NCI-H748 treated with DMSO at 0.1 percent for 48 hours (cell line): ENCODE data around the gene SCN8A.

Experiments
- DNase-seq: peaks from one replicate; lab custom pipeline; 2025; lab: John Stamatoyannopoulos, UW

Gene SCN8A

DNA sequence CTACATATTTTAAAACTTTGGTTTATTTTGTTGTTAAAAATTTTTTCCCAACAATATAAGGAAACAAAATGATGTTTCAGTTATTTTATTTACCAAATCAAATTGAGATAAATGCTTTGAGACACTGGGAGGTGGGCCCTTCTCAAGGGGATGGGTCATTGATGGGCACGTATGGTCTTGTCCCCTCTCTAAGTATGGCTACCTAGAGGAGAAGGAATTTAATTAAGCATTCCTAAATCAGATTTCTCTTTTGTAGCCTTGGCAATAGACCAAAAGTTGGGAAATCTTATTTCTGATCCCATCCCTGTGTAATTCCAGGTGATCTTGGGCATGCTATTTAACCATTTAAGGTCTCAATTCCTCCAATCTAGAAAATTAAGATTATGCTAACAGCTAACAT, 79.0 kb downstream of the SCN8A start:
- no peak for DNase-seq

DNA sequence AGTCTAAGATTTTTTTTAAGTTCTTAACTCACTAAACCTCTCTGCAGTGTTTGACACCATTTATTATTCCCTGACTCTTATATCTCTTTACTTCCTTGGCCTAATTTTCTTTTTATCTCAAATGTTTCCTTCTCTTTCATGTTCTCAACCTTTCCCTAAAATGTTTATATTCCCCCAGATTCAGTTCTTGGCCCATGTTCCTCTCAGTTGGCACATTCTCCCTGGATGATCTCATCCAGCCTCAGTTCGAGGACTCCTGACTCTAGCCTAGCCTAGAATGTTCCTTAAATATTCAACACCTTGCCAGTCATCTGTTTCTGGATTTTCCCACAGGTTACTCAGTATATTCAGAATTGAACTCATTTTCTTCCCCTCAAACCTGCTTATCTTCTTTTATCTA, 81.3 kb downstream of the SCN8A start:
- DNase-seq = no peak

DNA sequence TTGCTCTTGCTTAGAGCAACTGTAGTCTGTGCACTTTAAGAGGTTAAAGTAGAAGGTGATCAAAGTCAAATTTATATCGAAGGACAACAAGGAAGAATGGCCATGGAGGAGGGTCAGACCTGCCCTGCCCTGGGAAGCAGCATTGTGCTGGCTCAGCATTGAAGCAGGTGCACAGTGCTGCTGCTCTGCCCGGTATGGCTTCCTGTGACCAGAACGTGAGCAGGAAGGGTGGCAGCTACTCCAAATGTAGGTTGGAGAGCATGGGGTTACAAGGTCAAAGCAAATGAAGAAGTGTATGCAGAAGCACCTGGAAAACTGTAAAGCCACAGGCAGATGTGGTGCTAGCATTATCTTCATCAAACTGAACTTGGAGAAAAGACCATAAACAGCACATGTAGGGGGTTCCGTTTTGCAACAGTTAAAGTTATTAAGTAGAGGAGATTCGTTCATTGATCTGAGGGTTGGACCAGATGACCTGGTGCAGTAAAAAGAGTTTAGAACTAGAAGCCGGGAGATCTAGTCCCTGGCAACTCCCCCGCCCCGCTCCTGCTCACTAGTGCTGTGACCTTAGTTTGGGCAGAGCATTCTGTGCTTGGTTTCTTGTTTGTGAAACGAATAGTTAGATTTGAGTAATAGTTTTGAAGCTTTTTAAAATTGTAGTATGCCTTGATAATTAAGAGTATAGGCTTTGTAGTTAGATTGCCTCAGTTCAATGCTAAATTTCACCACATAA, 84.2 kb downstream of the SCN8A start:
- no peak for DNase-seq

DNA sequence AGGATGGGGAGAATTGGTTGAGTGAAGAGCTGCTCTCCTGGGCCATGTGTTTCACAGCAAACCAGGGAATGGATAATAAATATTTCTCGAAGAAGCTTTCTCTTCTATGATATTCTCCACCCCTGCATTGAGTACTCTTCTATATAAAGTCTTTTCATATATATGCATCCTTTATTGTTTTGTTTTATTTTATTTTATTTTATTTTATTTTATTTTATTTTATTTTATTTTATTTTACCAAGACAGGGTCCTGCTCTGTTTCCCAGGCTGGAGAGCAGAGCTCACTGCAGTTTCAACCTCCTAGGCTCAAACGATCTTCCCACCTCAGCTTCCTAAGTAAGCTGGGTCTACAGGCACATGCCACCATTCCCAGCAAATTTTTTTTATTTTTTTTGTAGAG, 85.8 kb downstream of the SCN8A start:
- DNase-seq = no peak

DNA sequence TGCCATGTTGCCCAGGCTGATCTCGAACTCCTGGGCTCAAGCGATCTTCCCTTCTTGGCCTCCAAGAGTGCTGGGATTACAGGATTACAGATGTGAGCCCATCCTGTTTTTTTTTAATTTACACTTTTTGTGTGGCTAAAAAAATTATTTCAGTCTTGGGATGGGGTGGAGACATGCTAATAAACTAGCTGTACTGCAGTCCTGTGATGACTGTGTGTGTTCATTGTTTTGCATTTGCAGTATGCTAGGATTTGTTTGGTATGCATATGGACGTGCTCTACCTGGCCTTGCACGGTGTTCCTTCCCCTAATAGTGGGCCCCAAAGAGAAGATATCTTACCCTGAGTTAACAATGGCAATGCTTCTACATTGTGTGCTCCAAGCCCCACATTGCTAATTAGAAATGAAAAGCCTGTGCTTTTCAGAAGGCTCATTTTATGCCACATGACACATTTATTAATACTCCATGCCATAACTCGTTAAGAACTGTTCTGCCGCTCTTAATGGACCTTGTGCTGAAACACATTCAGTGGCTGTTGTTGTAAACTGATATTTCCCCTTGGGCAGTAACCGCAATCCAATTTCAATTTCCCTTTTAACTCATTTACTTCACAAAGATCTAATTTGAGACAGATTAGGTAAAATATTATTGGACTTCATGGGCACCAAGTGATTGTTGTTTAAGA, 86.4 kb downstream of the SCN8A start:
- no peak for DNase-seq

DNA sequence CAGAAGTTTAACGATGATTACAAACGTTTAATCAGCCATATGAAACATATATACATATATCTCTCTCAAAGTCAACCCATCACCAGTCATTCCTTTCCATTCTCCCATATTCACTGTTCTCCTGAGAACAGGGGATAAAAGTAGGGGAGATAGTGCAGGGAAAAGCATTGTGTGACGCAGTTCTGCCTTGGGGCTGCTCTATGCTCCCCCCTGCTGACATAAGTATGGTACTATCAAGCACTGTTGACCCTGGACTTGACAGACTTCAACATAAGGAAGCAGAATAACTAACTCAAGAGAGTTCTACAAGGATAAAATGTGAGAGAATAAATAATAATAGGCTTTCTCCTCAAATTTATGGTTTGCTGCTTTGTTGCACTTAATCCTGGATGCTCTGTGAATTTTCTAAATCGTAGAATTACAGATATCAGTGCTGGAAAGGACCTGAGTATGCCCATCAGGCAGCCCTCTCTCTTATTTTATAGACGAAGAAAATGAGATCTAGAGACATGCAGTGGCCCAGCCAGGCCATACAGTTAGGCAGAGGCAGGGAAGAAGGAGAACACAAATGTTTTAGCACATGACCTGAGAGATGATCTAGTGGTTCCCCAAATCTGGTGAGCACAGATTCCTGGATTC, 87.2 kb downstream of the SCN8A start:
- DNase-seq = peak; percentile 7

DNA sequence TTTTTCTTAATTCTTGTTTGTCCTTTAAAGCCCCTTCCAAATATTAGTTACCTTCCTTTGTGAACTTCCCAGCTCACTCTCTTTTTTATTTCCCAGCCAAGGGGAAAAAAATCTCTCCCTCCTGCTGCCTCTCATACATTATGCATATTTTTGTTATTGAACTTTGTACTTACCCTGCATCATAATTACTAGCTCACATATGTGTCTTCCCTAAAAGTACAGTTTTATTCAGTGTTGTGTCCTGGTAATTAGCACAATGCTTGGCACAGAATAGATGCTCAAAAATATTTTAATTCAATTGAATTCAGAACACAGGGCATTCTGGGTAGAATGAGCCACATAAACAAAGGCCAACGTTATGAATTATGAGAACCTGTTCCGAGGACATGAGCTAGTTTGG, 91.9 kb downstream of the SCN8A start:
- DNase-seq = no peak

DNA sequence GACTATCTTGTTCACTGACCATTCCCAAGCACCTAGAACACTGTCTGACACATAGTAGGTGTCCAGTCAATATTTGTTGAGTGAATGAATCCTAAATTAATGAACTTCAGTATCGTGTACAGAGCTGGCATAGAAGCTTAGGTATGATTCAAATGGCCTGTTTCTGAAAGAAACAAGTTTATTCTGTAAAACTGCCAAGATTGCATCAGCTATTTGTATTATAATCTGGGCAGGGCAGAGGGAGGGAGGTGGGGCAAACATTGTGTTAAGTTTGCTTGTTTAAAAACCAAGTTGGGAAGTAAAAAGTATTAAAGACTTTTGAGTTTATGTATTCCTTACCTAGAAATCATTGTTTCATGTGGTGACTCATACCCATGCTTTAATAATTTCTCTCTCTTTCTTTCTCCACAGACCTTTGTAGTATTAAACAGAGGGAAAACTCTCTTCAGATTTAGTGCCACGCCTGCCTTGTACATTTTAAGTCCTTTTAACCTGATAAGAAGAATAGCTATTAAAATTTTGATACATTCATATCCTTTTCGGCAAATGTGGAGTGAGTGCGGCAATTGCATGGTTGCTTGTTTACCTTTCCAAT, 92.8 kb downstream of the SCN8A start:
- DNase-seq = no peak

DNA sequence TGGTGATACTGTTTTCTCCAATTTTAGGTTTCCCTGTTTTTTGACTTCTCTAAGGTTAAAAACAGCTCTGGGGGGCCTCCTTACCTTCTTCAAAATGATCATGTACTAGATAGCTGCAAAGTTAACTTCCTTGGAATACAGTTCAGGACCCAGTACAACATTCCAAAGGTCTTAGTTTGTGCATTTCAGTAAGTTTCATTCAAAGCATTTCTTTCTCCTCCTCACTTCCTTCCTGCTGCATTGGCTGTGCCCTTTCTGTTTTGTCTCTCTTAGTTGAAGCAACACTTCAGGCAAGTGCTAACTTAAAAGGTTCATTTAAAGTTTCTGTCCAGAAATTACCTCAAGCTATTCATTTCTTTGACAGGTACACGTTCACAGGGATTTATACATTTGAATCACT, 95.7 kb downstream of the SCN8A start:
- no peak for DNase-seq

DNA sequence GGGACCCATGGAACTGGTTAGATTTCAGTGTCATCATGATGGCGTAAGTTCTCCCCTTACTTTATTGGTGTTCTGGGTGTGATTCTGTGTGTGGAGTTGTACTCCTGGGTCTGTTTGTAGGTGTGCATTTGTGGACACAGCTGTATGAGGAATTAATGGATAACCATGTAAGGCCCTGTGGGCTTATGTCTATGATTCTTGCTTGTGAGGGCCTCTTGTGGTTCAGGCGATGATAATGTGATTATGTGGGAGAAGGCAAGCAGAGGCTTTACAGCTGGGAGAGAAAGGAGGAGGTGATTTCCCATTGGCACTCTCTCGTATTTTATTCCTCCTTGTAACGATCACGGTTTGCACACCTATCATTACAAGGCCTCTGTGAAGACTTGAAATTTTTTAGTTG, 96.1 kb downstream of the SCN8A start:
- no peak for DNase-seq

DNA sequence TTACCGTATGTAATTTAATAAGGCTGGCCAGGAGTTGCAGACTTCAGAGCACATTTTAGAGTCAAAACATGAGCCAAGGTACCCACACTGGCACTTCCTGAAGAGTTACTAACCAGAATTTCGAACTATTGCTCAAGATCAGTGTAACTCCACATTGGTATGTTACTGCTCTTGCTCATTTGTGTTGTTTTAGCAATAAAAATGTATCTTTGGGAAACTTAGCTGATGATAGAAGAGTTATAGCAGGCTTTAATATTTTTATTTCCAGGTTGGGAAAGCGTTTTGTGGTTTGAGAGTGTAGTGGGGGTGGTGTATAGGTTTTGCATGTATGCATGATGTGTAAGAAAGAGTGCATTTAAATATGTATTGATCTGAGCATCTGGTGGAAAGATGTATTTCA, 96.6 kb downstream of the SCN8A start:
- no peak for DNase-seq

DNA sequence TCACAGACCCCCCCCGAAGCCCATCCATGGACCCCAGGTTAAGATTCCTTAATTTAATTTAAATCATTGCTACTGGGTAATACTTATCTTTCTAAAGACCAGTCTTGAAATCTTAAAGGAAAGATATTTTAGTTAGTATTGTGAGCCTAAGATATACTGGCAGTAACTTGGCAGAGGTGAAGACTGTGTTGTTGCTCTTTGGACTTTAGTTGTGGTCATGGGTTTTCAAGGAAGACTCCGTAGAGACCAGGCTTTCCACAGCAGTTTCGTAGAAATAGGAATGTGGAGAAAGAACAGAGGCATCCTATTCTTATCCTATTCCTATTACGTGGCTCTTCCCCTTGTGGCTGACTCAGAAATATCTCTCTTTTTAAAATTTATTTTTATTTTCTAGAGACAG, 99.0 kb downstream of the SCN8A start:
- no peak for DNase-seq

DNA sequence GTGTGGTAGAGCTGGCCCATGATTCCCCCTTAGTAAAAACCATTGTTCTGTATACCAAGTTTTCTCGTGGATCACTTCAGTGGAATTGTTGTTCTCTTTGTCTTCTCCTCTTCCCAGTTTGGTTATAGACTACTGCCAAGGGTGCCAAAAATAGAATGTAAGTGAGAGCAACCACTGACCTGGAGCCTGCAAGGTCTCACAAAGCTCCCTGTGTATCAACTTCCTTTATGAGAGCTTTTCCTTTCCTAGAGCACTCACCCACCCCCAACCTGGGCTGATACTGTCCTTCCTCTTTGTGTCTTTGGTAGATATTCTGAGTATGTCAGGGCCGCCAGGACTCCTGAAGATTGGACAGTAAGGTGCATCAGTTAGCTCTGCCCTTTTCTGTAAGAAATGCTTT, 101.0 kb downstream of the SCN8A start:
- no peak for DNase-seq

DNA sequence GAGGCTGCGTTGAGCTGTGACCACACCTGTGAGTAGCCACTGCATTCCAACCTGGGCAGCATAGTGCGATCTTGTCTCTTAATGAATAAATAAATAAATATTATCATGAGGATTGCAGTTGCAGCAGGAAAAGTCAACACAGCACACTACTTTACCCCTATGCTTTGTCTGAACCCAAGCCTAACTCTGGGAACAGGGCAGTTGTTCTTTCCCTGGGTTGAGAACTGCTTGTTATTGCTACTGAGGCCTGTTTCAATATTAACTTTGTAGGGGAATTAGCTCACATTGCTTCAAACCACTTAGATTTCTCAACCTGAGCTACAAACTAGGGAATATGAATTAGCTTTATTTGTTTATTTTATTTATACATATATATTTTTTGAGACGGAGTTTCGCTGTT, 102.5 kb downstream of the SCN8A start:
- DNase-seq = no peak

DNA sequence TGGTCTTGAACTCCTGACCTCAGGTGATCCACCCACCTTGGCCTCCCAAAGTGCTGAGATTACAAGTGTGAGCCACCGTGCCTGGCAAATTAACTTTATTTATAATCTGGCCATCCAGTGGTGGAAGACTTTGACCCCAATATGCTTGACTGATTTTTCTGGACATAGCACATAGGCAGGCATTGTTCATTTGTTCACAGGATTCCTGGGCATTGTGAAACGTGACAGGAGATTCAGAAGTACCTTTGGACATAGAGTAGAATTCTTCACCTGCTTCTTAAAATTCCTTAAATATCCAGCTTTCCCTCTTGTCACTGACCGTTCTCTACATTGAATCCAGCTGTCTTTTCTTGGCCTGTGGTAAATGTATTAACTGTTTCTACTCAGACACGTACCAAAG, 103.1 kb downstream of the SCN8A start:
- no peak for DNase-seq

DNA sequence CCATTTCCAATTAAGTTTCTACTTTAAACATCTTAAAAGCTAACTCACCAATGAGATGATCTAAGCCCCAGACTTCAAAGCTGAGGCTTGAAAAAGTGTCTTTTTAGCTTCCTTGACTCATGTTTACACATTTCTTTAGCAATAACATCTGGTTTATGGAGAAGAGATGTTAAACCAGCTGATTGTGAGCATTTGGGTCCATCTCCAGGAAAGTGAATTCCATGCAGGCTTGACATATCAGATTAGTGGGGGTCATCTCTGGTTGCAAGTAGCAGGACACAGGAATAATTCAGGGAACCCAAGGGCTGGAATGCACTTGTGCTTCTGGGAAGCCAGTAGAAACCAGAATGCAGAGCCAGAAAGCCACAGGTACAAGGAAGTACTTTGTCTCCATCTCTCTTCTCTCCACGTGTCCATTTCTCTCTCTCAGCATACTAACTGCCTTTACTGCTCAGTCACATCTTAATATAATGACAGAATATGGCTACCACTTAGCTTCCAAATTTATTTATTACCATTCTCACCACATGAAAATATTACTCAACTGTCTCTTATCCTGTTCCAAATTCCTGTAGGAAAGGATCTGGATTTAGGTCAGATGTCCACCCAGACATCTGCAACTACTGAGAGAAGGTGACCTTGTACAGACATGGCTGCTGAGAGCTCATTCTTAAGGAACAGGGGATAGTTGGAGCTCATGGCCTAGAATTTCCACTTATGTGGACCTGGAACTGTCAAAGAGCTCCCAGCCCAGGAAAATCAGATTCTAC, 104.4 kb downstream of the SCN8A start:
- DNase-seq = no peak

DNA sequence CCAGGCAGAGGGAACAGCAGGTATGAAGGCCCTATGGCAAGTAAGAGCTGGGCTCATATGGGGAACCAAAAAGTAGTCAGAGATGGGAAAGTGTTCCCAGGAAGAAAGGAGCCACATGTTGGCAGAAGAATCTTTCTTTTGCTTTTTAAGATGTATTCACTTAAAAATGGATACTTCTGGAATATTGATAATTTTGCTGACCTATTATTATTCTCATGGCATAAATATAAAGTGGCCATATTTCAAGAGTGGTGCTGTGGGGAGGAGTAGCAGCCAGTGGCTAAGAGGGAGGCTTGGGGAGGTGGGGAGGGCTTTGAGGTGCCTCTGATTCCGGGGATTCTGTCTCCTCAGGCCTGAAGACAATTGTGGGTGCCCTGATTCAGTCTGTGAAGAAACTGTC, 108.2 kb downstream of the SCN8A start:
- no peak for DNase-seq

DNA sequence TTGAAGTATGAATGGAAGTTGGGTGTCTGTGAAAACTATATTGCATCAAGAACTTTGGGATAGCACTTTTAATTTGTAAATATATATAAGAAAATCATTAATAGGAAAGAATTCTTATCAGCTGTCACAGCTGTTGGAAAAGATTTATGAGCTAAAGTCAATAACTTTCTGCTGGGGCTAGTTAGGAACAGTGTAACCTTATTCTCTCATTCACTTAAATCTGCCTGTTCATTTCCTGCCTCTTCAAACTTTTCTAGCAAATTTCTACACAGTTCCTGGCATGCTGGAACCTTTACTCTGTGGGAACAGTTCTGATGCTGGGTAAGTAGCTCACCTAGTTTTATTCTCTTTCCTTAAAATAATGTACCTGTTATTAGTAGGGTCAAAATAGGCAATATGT, 109.9 kb downstream of the SCN8A start:
- no peak for DNase-seq

DNA sequence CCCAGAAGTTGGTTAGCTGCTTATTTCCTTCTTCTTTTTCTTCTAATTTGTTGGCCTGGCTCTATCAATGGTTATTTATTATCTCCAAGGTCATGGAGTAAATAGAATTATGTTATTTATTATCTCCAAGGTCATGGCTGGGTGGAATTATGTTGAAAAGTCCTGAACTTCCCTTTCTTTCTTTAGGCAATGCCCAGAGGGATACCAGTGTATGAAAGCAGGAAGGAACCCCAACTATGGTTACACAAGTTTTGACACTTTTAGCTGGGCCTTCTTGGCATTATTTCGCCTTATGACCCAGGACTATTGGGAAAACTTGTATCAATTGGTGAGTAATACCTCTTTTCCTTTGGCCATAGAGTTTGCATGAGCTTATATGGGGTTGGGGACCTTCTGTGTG, 111.6 kb downstream of the SCN8A start:
- no peak for DNase-seq

DNA sequence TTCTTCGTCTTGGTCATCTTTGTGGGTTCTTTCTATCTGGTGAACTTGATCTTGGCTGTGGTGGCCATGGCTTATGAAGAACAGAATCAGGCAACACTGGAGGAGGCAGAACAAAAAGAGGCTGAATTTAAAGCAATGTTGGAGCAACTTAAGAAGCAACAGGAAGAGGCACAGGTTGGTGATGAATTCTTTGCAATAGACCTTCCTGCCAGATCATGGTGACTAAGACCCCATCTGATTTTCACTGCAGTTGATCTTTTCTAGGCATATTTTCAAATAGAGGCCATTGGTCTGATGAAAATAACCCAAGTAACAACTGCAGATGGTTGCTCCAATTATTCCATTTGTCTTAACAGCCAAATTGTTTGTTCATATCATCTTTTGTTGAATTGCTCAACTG, 114.4 kb downstream of the SCN8A start:
- no peak for DNase-seq

DNA sequence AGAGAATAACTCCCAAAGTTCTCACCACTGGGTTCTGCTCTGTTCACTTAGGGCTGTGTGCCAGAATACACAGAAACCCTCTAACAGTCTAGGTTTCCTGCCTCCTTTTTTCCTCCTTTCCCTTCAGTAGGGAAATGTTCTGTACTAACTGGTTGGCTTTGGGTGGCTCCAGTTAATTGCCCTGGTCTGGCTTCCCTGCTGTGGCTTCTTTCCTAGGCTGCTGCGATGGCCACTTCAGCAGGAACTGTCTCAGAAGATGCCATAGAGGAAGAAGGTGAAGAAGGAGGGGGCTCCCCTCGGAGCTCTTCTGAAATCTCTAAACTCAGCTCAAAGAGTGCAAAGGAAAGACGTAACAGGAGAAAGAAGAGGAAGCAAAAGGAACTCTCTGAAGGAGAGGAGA, 115.2 kb downstream of the SCN8A start:
- DNase-seq = no peak

DNA sequence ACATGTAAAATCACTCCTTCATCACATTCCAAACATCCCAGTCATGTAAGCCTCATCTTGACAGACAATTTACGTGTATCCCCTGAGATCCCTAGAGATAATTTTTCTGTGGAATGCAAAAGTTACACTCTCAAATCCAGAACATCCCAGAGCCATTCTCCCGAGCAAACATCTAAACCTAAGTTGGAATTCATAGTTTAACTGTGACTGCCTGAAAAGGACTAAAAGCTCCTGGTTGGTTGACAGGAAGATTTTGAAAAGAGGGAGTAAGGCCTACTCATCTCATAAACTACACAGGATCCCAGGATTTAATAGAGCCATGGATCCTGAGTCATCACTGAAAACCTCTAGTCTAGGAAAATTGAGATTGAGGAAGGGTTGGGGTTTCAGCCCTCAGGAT, 123.6 kb downstream of the SCN8A start:
- no peak for DNase-seq
